HG03571 (cell line): ENCODE measurements around the gene CTRL.
A peak's percentile ranks its signal among the peaks of the same experiment; 100 is the strongest.

Source experiments
- ATAC-seq: cut with Tn5 transposase; IDR thresholded peaks from one replicate; pipeline ENCODE4 v1.9.1; 2021; ENCODE audit not compliant: unreplicated experiment

CTRL gene

GRCh38 chr16:67963292-67963661 is 31.6 kb upstream of the CTRL start:
- ATAC-seq = no peak

GRCh38 chr16:67962135-67962534 is 30.5 kb upstream of the CTRL start:
- no peak for ATAC-seq

- no peak for ATAC-seq
These were observed 29.9 kb upstream of the CTRL start for GRCh38 chr16:67961551-67961957.

- no peak for ATAC-seq
These were observed 28.1 kb upstream of the CTRL start for GRCh38 chr16:67959536-67960329.

- no peak for ATAC-seq
These were observed 26.0 kb upstream of the CTRL start for GRCh38 chr16:67957622-67958021.

GRCh38 chr16:67954421-67955196 is 22.9 kb upstream of the CTRL start:
- ATAC-seq = no peak

- no peak for ATAC-seq
These were observed 22.1 kb upstream of the CTRL start for GRCh38 chr16:67953641-67954375.

GRCh38 chr16:67951485-67951884 is 19.8 kb upstream of the CTRL start:
- no peak for ATAC-seq

- no peak for ATAC-seq
These were observed 18.7 kb upstream of the CTRL start for GRCh38 chr16:67950335-67950843.

GRCh38 chr16:67949645-67950044 is 18.0 kb upstream of the CTRL start:
- ATAC-seq = no peak

GRCh38 chr16:67948015-67948414 is 16.4 kb upstream of the CTRL start:
- no peak for ATAC-seq

GRCh38 chr16:67946966-67947558 is 15.4 kb upstream of the CTRL start:
- no peak for ATAC-seq

- ATAC-seq = no peak
These were observed 14.5 kb upstream of the CTRL start for GRCh38 chr16:67946128-67946569.

- no peak for ATAC-seq
These were observed 13.8 kb upstream of the CTRL start for GRCh38 chr16:67945392-67945933.

GRCh38 chr16:67944690-67945391 is 13.2 kb upstream of the CTRL start:
- ATAC-seq = no peak

GRCh38 chr16:67943619-67944504 is 12.2 kb upstream of the CTRL start, which contains the start of gene LCAT:
TSS of gene LCAT (minus strand) at chr16:67944120. CDS start at chr16:67944101, 19 bp downstream.
- no peak for ATAC-seq

GRCh38 chr16:67943256-67943618 is 11.6 kb upstream of the CTRL start:
- no peak for ATAC-seq

GRCh38 chr16:67942510-67943255 is 11.0 kb upstream of the CTRL start:
- no peak for ATAC-seq

- ATAC-seq = peak; percentile 54
These were observed 10.5 kb upstream of the CTRL start for GRCh38 chr16:67942200-67942509.
